HL-60 (cell line): ENCODE data around the gene PDRG1.

Experiments used
- GABPA ChIP-seq: IDR thresholded peaks from 2 replicates; pipeline ENCODE4 v1.6.1; 2012; ENCODE audit warnings: low read depth
- SPI1 ChIP-seq: IDR thresholded peaks from 2 replicates; pipeline ENCODE4 v1.6.1; 2012; ENCODE audit warnings: low read depth, mild to moderate bottlenecking, borderline replicate concordance
- TF ChIP-seq, protein P1 (sequence below): IDR thresholded peaks from one replicate; pipeline ENCODE4 v1.5.1; 2011; ENCODE audit warnings: low read length, control low read depth, inconsistent platforms; ENCODE audit not compliant: insufficient read depth

DNA sequence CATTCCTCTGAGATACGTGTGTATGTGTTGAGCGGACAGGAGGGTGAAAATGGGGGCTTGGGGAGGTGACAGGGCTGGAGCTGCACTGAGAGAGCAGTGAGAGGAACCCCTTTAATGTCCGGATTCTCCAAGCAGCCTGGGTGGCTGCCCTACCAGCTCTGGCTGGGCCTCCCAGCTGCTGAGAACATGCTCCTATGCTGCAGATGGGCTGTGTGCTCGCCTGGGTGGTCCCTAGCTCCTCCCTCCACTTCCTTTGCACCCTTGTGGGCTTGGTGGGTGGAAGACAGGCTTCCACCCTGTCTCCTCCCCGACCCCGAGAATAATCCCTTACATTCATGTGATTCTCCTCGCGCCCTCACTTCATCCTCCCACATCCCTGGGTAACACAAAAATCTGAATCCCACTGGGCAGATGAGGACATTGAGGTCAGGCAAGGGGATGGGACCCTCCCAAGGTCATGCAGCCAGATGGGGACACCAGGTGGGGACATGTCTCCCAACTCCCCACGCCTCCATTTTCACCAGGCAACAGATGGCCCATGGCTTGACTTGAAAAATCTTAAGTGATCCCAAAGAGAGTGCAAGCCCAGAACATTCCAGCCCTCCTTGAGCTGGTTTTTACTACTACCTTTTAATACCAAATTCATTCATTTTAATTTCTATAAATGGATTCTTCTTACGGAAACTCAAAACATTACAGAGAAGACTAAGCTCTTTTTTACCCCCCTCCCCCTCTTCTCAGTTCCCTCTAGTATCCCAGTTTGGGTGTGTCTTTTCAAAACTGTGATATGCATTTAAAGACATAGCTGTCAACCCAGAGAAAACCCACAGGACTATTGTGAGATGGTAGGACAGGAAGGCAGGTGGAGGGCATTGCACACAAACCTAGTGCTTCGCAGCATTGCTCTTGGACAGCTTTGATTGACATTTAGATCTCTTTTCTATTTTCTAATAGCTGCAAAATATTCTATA lies 5.0 kb upstream of the PDRG1 start:
- TF ChIP-seq, protein P1, sequence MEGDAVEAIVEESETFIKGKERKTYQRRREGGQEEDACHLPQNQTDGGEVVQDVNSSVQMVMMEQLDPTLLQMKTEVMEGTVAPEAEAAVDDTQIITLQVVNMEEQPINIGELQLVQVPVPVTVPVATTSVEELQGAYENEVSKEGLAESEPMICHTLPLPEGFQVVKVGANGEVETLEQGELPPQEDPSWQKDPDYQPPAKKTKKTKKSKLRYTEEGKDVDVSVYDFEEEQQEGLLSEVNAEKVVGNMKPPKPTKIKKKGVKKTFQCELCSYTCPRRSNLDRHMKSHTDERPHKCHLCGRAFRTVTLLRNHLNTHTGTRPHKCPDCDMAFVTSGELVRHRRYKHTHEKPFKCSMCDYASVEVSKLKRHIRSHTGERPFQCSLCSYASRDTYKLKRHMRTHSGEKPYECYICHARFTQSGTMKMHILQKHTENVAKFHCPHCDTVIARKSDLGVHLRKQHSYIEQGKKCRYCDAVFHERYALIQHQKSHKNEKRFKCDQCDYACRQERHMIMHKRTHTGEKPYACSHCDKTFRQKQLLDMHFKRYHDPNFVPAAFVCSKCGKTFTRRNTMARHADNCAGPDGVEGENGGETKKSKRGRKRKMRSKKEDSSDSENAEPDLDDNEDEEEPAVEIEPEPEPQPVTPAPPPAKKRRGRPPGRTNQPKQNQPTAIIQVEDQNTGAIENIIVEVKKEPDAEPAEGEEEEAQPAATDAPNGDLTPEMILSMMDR, result no peak
- TF ChIP-seq GABPA (no peak), SPI1 (no peak)
